H9 (cell line): ENCODE data around the gene PET100. TPM values are rescaled to one million over a fixed set of nuclear protein-coding genes. Genes with fewer than 3 reads are reported as not detected.
A peak's percentile ranks its signal among the peaks of the same experiment; 100 is the strongest.

Experiments
- DNase-seq: peaks from one replicate; pipeline ENCODE4 v3.0.0-alpha.2; 2017
- H2AFZ ChIP-seq: one replicate; pipeline ENCODE4 v1.6.1; 2013; ENCODE audit warnings: mild to moderate bottlenecking, low read length, control low read depth, moderate library complexity
- H2AK5ac ChIP-seq: 2 replicates; pipeline ENCODE4 v1.6.1; 2013; ENCODE audit warnings: low read length, control low read depth, mixed read lengths; ENCODE audit not compliant: insufficient read length
- H2BK120ac ChIP-seq: one replicate; pipeline ENCODE4 v1.6.1; 2013; ENCODE audit warnings: low read depth, mild to moderate bottlenecking, low read length, control low read depth, inconsistent platforms; ENCODE audit not compliant: poor library complexity, severe bottlenecking
- H2BK12ac ChIP-seq: 2 replicates; pipeline ENCODE4 v1.6.1; 2013; ENCODE audit warnings: low read length, control low read depth, mixed read lengths, low read depth; ENCODE audit not compliant: insufficient read length
- H2BK15ac ChIP-seq: 2 replicates; pipeline ENCODE4 v1.6.1; 2013; ENCODE audit warnings: low read depth, low read length, control low read depth
- H2BK20ac ChIP-seq: one replicate; pipeline ENCODE4 v1.6.1; 2013; ENCODE audit warnings: low read depth, mild to moderate bottlenecking, low read length, control low read depth, inconsistent platforms; ENCODE audit not compliant: poor library complexity, severe bottlenecking
- H2BK5ac ChIP-seq: 2 replicates; pipeline ENCODE4 v1.6.1; 2013; ENCODE audit warnings: low read length, control low read depth, mixed read lengths; ENCODE audit not compliant: insufficient read length
- H3K14ac ChIP-seq: 2 replicates; pipeline ENCODE4 v1.6.1; 2013; ENCODE audit warnings: low read length, control low read depth; ENCODE audit not compliant: insufficient read depth
- H3K18ac ChIP-seq: 2 replicates; pipeline ENCODE4 v1.6.1; 2013; ENCODE audit warnings: low read depth, mild to moderate bottlenecking, mixed read lengths, low read length, control low read depth; ENCODE audit not compliant: insufficient read length
- H3K23ac ChIP-seq: 2 replicates; pipeline ENCODE4 v1.6.1; 2013; ENCODE audit warnings: low read length, control low read depth, mixed read lengths, low read depth; ENCODE audit not compliant: insufficient read length
- H3K23me2 ChIP-seq: 2 replicates; pipeline ENCODE4 v1.6.1; 2013; ENCODE audit warnings: low read depth, mild to moderate bottlenecking, mixed read lengths, low read length, control low read depth; ENCODE audit not compliant: insufficient read length, poor library complexity, severe bottlenecking
- H3K27ac ChIP-seq: 2 replicates; pipeline ENCODE4 v1.5.1; 2013; ENCODE audit warnings: low read length, control low read depth, mixed read lengths, low read depth; ENCODE audit not compliant: insufficient read length
- H3K27me3 ChIP-seq: 2 replicates; pipeline ENCODE4 v1.6.1; 2013; ENCODE audit warnings: low read length, control low read depth, inconsistent platforms; ENCODE audit not compliant: insufficient read depth
- H3K4ac ChIP-seq: 2 replicates; pipeline ENCODE4 v1.6.1; 2013; ENCODE audit warnings: low read depth, mild to moderate bottlenecking, control low read depth, inconsistent platforms, low read length, moderate library complexity
- H3K4me1 ChIP-seq: 2 replicates; pipeline ENCODE4 v1.6.1; 2013; ENCODE audit warnings: low read length, control low read depth, inconsistent platforms; ENCODE audit not compliant: insufficient read depth
- H3K4me2 ChIP-seq: 2 replicates; pipeline ENCODE4 v1.6.1; 2013; ENCODE audit warnings: low read length, control low read depth, mixed read lengths; ENCODE audit not compliant: insufficient read length, insufficient read depth
- H3K56ac ChIP-seq: 2 replicates; pipeline ENCODE4 v1.6.1; 2013; ENCODE audit warnings: low read depth, mild to moderate bottlenecking, mixed read lengths, low read length, control low read depth; ENCODE audit not compliant: insufficient read length
- H3K79me1 ChIP-seq: 2 replicates; pipeline ENCODE4 v1.6.1; 2013; ENCODE audit warnings: low read depth, mild to moderate bottlenecking, moderate library complexity, low read length, control low read depth, inconsistent platforms; ENCODE audit not compliant: insufficient read depth, poor library complexity, severe bottlenecking
- H3K79me2 ChIP-seq: 2 replicates; pipeline ENCODE4 v1.6.1; 2013; ENCODE audit warnings: low read length, control low read depth, inconsistent platforms; ENCODE audit not compliant: insufficient read depth
- H3K9ac ChIP-seq: 2 replicates; pipeline ENCODE4 v1.6.1; 2013; ENCODE audit warnings: low read length, control low read depth, mixed read lengths; ENCODE audit not compliant: insufficient read length; ENCODE audit errors: extremely low read depth
- H3K9me3 ChIP-seq: one replicate; pipeline ENCODE4 v1.6.1; 2013; ENCODE audit warnings: low read depth, low read length, inconsistent platforms; ENCODE audit not compliant: control insufficient read depth
- H3T11ph ChIP-seq: one replicate; pipeline ENCODE4 v1.6.1; 2013; ENCODE audit warnings: mild to moderate bottlenecking, low read length, control low read depth, inconsistent platforms
- H4K20me1 ChIP-seq: one replicate; pipeline ENCODE4 v1.6.1; 2013; ENCODE audit not compliant: control insufficient read depth, insufficient read length, insufficient read depth
- H4K5ac ChIP-seq: 2 replicates; pipeline ENCODE4 v1.6.1; 2013; ENCODE audit warnings: low read depth, mild to moderate bottlenecking, mixed read lengths, low read length, control low read depth; ENCODE audit not compliant: insufficient read length
- H4K8ac ChIP-seq: replicated peaks from 2 replicates; pipeline ENCODE4 v1.6.1; 2013; ENCODE audit warnings: low read length, control low read depth, mixed read lengths, low read depth; ENCODE audit not compliant: insufficient read length
- H4K91ac ChIP-seq: 2 replicates; pipeline ENCODE4 v1.6.1; 2013; ENCODE audit warnings: low read depth, mild to moderate bottlenecking, moderate library complexity, mixed read lengths, low read length, control low read depth; ENCODE audit not compliant: insufficient read length
- H3K27ac Mint-ChIP-seq, 3 experiments: 2 replicates in 2 of 3; 3 replicates in 1 of 3; pipeline ENCODE4 v1.8.0; 2020 to 2021; ENCODE audit warnings: mixed read lengths in 3 of 3, mild to moderate bottlenecking in 1 of 3, moderate library complexity in 1 of 3
- H3K27me3 Mint-ChIP-seq: 2 replicates; pipeline ENCODE4 v1.8.0; 2021; ENCODE audit warnings: low read depth, mild to moderate bottlenecking, moderate library complexity, mixed read lengths
- H3K36me3 Mint-ChIP-seq, 3 experiments: 2 replicates in 2 of 3; 3 replicates in 1 of 3; pipeline ENCODE4 v1.8.0; 2020 to 2021; ENCODE audit warnings: low read depth in 3 of 3, mixed read lengths in 3 of 3; ENCODE audit not compliant: insufficient read depth in 1 of 3
- H3K4me1 Mint-ChIP-seq, 2 experiments: 2 replicates each; pipeline ENCODE4 v1.8.0; 2020; ENCODE audit warnings: mixed read lengths in 2 of 2
- H3K4me3 Mint-ChIP-seq, 2 experiments: 2 replicates in 1 of 2; 3 replicates in 1 of 2; pipeline ENCODE4 v1.8.0; 2020 to 2021; ENCODE audit warnings: mild to moderate bottlenecking in 2 of 2, mixed read lengths in 2 of 2, moderate library complexity in 1 of 2
- H3K9me3 Mint-ChIP-seq, 2 experiments: 2 replicates in 1 of 2; 3 replicates in 1 of 2; pipeline ENCODE4 v1.8.0; 2020; ENCODE audit warnings: mild to moderate bottlenecking in 2 of 2, mixed read lengths in 2 of 2, moderate library complexity in 1 of 2
- CTCF ChIP-seq: fragments of 200-600 bp; sonication (generic); conservative IDR thresholded peaks from 3 replicates; pipeline ENCODE4 v1.8.0; 2021; ENCODE audit warnings: antibody characterized with exemption, mild to moderate bottlenecking
- WGBS: extraction: QIAGEN DNeasy Blood & Tissue Kit; methylation state at CpG from one replicate; pipeline ENCODE4 v1.1.7; 2013; ENCODE audit warnings: missing lambda C conversion rate, low lambda C conversion rate, mixed read lengths; ENCODE audit not compliant: insufficient read length; ENCODE audit errors: extremely low coverage; 5-methylcytosine and 5-hydroxymethylcytosine counted together
- total RNA-seq: library from RNA; stranded (reverse); gene quantifications from 2 replicates; pipeline ENCODE4 v1.2.1, GENCODE V29; 2021

PET100 gene
- total RNA-seq, 1 experiment from 2014 or later = 129 TPM

DNA sequence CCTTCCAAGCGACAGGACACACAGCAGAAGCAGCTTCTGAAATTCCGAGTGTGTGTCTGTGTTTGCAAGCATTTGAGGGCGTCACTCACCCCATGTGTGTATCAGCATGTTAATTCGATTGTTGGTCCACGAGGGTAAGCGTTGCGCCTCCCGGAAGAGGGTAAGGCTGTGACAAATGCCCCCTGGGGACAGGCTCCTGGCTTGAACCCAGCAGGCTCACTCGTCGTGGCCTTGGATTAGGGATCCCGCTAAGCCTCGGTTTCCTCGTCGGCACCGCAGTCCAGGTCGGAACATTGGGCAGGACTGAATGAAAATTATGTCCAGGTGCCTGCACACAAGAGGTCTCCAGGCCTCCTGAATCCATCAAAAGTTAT, 6.7 kb downstream of the PET100 start:
- Histone ChIP-seq H2BK20ac (no peak overlapping the region), H3K14ac (no peak overlapping the region), H2BK15ac (no peak overlapping the region), H3K18ac (no peak overlapping the region), H3K4me2 (no peak overlapping the region), H4K91ac (no peak overlapping the region), H2BK5ac (no peak overlapping the region), H4K8ac (no peak overlapping the region), H3K79me1 (no peaks in the 10 kb centered on the region), H3K4me1 (no peaks in the 10 kb centered on the region), H2BK120ac (no peak overlapping the region), H2AFZ (no peak overlapping the region), H3K4ac (no peak overlapping the region), H3K23ac (no peak overlapping the region), H3K9ac (no peak overlapping the region), H3K56ac (no peak overlapping the region), H4K20me1 (no peaks in the 10 kb centered on the region), H3K79me2 (no peaks in the 10 kb centered on the region; the same call in 1 of the 2 replicates), H3K27me3 (peaks cover 16% of the 10 kb centered on the region; the same call in 1 of the 2 replicates), H3K23me2 (no peaks in the 10 kb centered on the region), H3T11ph (no peak overlapping the region), H3K9me3 (no peaks in the 10 kb centered on the region), H4K5ac (no peak overlapping the region), H2BK12ac (no peak overlapping the region), H3K27ac (no peak overlapping the region), H2AK5ac (no peak overlapping the region)
- no peak overlapping the region for H3K27ac Mint-ChIP-seq
- TF ChIP-seq CTCF = no peak
- peak overlapping the region; percentile 79 to 81 for H3K4me3 Mint-ChIP-seq
- H3K9me3 Mint-ChIP-seq = no peaks in the 10 kb centered on the region
- H3K27me3 Mint-ChIP-seq = peaks cover 30% of the 10 kb centered on the region
- no peak for DNase-seq
- peaks cover 0 to 5% of the 10 kb centered on the region in 2 experiments; a peak in 1 of 4 replicates for H3K4me1 Mint-ChIP-seq
- peaks cover 7 to 17% (median 13%) of the 10 kb centered on the region in 3 experiments; a peak in 6 of 7 replicates for H3K36me3 Mint-ChIP-seq
- no CpG with 5 or more reads among the region's 16 CpGs for WGBS
